HG03565 (cell line): ENCODE data around the gene CCDC92B.
"Not testable (repeated sequence)": the region's sequence is repeated elsewhere in the genome, so short reads cannot be mapped to it uniquely, and the experiment has no call there.

Experiments used
- ATAC-seq: cut with Tn5 transposase; IDR thresholded peaks from one replicate; pipeline ENCODE4 v1.9.1; 2021; ENCODE audit warnings: mild to moderate bottlenecking, moderate library complexity; ENCODE audit not compliant: unreplicated experiment

The CCDC92B gene

GRCh38 chr17:2704890-2705248 lies 44.6 kb downstream of the CCDC92B start:
- no peak for ATAC-seq

GRCh38 chr17:2704031-2704889 lies 45.2 kb downstream of the CCDC92B start:
- ATAC-seq: no peak

GRCh38 chr17:2703606-2704005 lies 45.8 kb downstream of the CCDC92B start:
- ATAC-seq: no peak

- no peak for ATAC-seq
Measured at GRCh38 chr17:2703181-2703580, 46.3 kb downstream of the CCDC92B start.

- ATAC-seq: no peak
Measured at GRCh38 chr17:2701996-2702741, 47.3 kb downstream of the CCDC92B start.

GRCh38 chr17:2701161-2701995 lies 48.1 kb downstream of the CCDC92B start:
- ATAC-seq: no peak

GRCh38 chr17:2700491-2701141 lies 48.8 kb downstream of the CCDC92B start:
- no peak for ATAC-seq

GRCh38 chr17:2700030-2700490 lies 49.4 kb downstream of the CCDC92B start:
- no peak for ATAC-seq

- ATAC-seq: not testable (repeated sequence)
Measured at GRCh38 chr17:2699216-2699805, 50.1 kb downstream of the CCDC92B start.

GRCh38 chr17:2697611-2698162 lies 51.8 kb downstream of the CCDC92B start:
- ATAC-seq: no peak

GRCh38 chr17:2695961-2696760 lies 53.3 kb downstream of the CCDC92B start:
- no peak for ATAC-seq

GRCh38 chr17:2695243-2695960 lies 54.0 kb downstream of the CCDC92B start:
- ATAC-seq: no peak

- ATAC-seq: no peak
Measured at GRCh38 chr17:2694381-2695242, 54.8 kb downstream of the CCDC92B start.

- no peak for ATAC-seq
Measured at GRCh38 chr17:2693561-2694380, 55.7 kb downstream of the CCDC92B start.

GRCh38 chr17:2692781-2693135 lies 56.7 kb downstream of the CCDC92B start:
- ATAC-seq: no peak

- ATAC-seq: no peak
Measured at GRCh38 chr17:2691965-2692780, 57.3 kb downstream of the CCDC92B start.
